PC-9 (cell line): Measurements from ENCODE around the gene ZNF778. TPM values are rescaled to one million over a fixed set of nuclear protein-coding genes. Genes with fewer than 3 reads are reported as not detected.

Experiments
- BruUV-seq: library from RNA; stranded (reverse); fragments of 400-500 nt; replicated peaks from 2 replicates; lab custom pipeline; 2021; lab: Mats Ljungman, UMichigan
- CTCF ChIA-PET: fragments of 300-600 bp; sonication (Branson Sonifier 250); formaldehyde crosslinking; loops from one replicate; lab custom pipeline; 2022; ENCODE audit warnings: antibody characterized with exemption; lab: Charles Lee
- POLR2A ChIA-PET: fragments of 300-600 bp; sonication (Branson Sonifier 250); formaldehyde crosslinking; loops from one replicate; lab custom pipeline; 2022; ENCODE audit warnings: antibody characterized with exemption; ENCODE audit not compliant: unreplicated experiment; lab: Charles Lee
- DNase-seq, 2 experiments: peaks; one replicate each; pipeline versions ENCODE4 v3.0.0 to v3.0.0-alpha.2; 2015 to 2022; ENCODE audit warnings: mixed read lengths in 1 of 2
- H2AFZ ChIP-seq: fragments of 200-600 bp; sonication (generic); 2 replicates; pipeline ENCODE4 v1.8.1; 2017; ENCODE audit warnings: antibody characterized with exemption
- H3F3A ChIP-seq: fragments of 200-600 bp; sonication (generic); 2 replicates; pipeline ENCODE4 v1.8.1; 2017; ENCODE audit warnings: antibody characterized with exemption, mild to moderate bottlenecking, low read depth; ENCODE audit not compliant: insufficient read depth
- H3K27ac ChIP-seq: fragments of 200-600 bp; sonication (generic); 2 replicates; pipeline ENCODE4 v1.6.1; 2016; ENCODE audit warnings: mixed run types
- H3K27me3 ChIP-seq: fragments of 200-600 bp; sonication (generic); 2 replicates; pipeline ENCODE4 v1.6.1; 2016; ENCODE audit warnings: low read depth, mixed run types; ENCODE audit not compliant: insufficient read depth
- H3K36me3 ChIP-seq: fragments of 200-600 bp; sonication (generic); 2 replicates; pipeline ENCODE4 v1.6.1; 2016; ENCODE audit warnings: low read depth, mixed run types
- H3K4me1 ChIP-seq: fragments of 200-600 bp; sonication (generic); replicated peaks from 2 replicates; pipeline ENCODE4 v1.6.1; 2016; ENCODE audit warnings: mixed run types; ENCODE audit not compliant: insufficient read depth
- H3K4me2 ChIP-seq: fragments of 200-600 bp; sonication (generic); 2 replicates; pipeline ENCODE4 v1.6.1; 2017; ENCODE audit warnings: mixed run types
- H3K4me3 ChIP-seq: fragments of 200-600 bp; sonication (generic); 2 replicates; pipeline ENCODE4 v1.6.1; 2016; ENCODE audit warnings: mixed run types
- H3K79me2 ChIP-seq: fragments of 200-600 bp; sonication (generic); 2 replicates; pipeline ENCODE4 v1.6.1; 2017; ENCODE audit warnings: low read depth, mixed run types
- H3K9me2 ChIP-seq: fragments of 200-600 bp; sonication (generic); 2 replicates; pipeline ENCODE4 v1.8.1; 2017; ENCODE audit warnings: mild to moderate bottlenecking; ENCODE audit not compliant: insufficient read depth
- H3K9me3 ChIP-seq: fragments of 200-600 bp; sonication (generic); 2 replicates; pipeline ENCODE4 v1.8.1; 2016; ENCODE audit warnings: low read depth; ENCODE audit not compliant: insufficient read depth
- H4K20me1 ChIP-seq: fragments of 200-600 bp; sonication (generic); 2 replicates; pipeline ENCODE4 v1.8.1; 2017; ENCODE audit not compliant: insufficient read depth
- EZH2 ChIP-seq: fragments of 200-600 bp; sonication (generic); IDR thresholded peaks from 2 replicates; pipeline ENCODE4 v1.8.0; 2017; ENCODE audit warnings: antibody characterized with exemption, low read depth
- intact Hi-C: fragments of 100-400 bp; cut with micrococcal nuclease; formaldehyde crosslinking; loops from one replicate; pipeline ENCODE4 v1.10.0; 2022; ENCODE audit not compliant: unreplicated experiment
- total RNA-seq: library from RNA; stranded (reverse); gene quantifications from 2 replicates; pipeline ENCODE4 v1.2.3, GENCODE V29; 2021
- TF ChIP-seq, protein P1 (sequence below): fragments of 200-600 bp; sonication (generic); conservative IDR thresholded peaks from 2 replicates; pipeline ENCODE4 v1.6.1; 2017; ENCODE audit warnings: mixed run types, antibody characterized with exemption, mild to moderate bottlenecking, moderate library complexity

Gene ZNF778
- total RNA-seq, 1 experiment from 2014 or later: 9.5 TPM

DNA sequence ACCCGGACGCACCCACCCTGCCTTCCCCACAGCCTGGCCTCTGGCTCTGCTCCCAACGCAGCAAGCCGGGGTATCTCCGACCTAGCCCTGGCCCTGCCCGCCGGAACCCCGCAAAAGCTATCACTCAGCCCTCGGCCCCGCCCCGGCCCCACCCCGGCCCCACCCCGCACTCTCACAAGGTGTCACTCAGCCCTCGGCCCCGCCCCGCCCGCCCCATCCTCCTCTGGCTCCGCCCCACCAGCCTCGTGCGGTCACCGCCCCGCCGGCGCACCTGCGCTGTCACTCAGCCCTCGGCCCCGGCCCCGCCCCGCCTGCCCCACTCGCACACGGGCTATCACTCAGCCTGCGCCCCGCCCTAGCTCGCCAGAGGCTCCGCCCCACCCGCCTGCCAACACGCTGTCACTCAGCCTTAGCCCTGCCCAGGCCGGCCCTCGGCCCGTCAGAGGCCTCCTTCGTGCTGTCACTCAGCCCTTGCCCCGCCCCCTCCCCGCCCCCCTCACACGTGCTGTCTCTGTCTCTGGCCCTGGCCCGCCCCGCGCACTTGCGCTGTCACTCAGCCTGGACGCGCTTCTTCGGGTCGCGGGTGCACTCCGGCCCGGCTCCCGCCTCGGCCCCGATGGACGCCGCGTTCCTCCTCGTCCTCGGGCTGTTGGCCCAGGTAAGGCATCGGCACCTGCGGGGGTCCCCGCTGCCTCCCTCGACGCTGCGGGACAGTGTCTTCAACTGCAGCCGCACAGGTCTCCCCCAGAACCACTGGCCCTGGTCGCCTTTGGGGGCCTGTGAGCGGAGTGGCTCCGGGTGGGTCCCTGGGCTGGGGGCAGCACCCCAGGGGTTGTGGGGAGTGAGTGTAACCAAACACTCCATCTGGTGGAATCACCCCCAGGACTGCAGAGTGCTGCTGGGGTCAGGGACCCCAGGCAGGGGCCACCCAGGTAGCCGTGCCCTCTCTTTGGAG lies 46.0 kb upstream of the ZNF778 start, which contains the start of gene CDH15:
CDH15 (plus strand) TSS at position 533 of the 955 bp plus-strand sequence; CDS start at position 617, 84 bp downstream.
- Histone ChIP-seq H3K9me2 (no peaks in the 10 kb centered on the region), H3K4me3 (peak within 1 kb of the TSS; percentile 46; the same call in 1 of the 2 replicates), H3K9me3 (no peaks in the 10 kb centered on the region), H3K27ac (no peak within 1 kb of the TSS), H3K4me2 (peak within 1 kb of the TSS; percentile 75), H3K27me3 (peaks cover 32% of the 10 kb centered on the region), H3F3A (peaks cover 11% of the 10 kb centered on the region; the same call in 1 of the 2 replicates), H4K20me1 (no peaks in the 10 kb centered on the region; the same call in 1 of the 2 replicates), H2AFZ (no peak within 1 kb of the TSS), H3K79me2 (no peaks in the 10 kb centered on the region), H3K36me3 (no peaks in the 10 kb centered on the region), H3K4me1 (peaks cover 11% of the 10 kb centered on the region)
- TF ChIP-seq EZH2: no peak
- TF ChIP-seq, protein P1, sequence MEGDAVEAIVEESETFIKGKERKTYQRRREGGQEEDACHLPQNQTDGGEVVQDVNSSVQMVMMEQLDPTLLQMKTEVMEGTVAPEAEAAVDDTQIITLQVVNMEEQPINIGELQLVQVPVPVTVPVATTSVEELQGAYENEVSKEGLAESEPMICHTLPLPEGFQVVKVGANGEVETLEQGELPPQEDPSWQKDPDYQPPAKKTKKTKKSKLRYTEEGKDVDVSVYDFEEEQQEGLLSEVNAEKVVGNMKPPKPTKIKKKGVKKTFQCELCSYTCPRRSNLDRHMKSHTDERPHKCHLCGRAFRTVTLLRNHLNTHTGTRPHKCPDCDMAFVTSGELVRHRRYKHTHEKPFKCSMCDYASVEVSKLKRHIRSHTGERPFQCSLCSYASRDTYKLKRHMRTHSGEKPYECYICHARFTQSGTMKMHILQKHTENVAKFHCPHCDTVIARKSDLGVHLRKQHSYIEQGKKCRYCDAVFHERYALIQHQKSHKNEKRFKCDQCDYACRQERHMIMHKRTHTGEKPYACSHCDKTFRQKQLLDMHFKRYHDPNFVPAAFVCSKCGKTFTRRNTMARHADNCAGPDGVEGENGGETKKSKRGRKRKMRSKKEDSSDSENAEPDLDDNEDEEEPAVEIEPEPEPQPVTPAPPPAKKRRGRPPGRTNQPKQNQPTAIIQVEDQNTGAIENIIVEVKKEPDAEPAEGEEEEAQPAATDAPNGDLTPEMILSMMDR: no peak
- peak; percentile 86 to 96 for DNase-seq
- CTCF ChIA-PET: interaction anchor here (0.6 kb wide), 2 partner anchors 314 to 704 kb away, joined by 5 to 14 read pairs; no protein-coding TSS in a partner anchor
- intact Hi-C loops: loop anchor here (10.0 kb wide), 1 partner anchor 717 kb away; the partner anchor contains the start of gene ZFPM1
- POLR2A ChIA-PET: interaction anchor here (0.6 to 0.8 kb wide), 7 partner anchors 20 to 387 kb away, joined by 3 to 21 read pairs (median 9); partner anchors contain the start of genes APRT and SPG7
- no TSS peak for BruUV-seq

DNA sequence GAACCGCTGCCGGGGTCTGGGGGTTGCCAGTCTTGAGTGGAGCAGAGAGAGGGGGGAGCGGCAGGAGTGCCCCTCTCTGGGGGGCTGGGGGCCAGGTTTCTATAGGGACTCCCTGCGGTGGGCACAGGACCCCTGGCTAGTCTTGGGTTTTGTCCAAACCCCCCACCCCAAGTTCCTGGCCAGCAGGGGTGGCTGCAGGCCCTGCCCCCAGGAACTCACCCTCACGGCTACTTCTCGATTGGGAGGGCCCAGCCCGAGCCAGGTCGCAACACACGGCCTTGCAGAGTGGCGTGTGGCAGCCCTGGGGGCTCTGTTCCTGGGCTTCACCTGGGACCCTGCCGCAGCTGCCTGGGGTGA lies 45.4 kb upstream of the ZNF778 start:
- no peak overlapping the region for H3K27ac ChIP-seq
- H3K4me1 ChIP-seq: peaks cover 9% of the 10 kb centered on the region
- TF ChIP-seq EZH2: no peak
- TF ChIP-seq, protein P1: no peak
- H3F3A ChIP-seq: peaks cover 11% of the 10 kb centered on the region; the same call in 1 of the 2 replicates
- intact Hi-C loops: loop anchor here (10.0 kb wide), 1 partner anchor 717 kb away; the partner anchor contains the start of gene ZFPM1
- DNase-seq: no peak
- H3K4me3 ChIP-seq: no peak overlapping the region
- H3K4me2 ChIP-seq: no peak overlapping the region
- ChIA-PET CTCF (no interaction called here), POLR2A (no interaction called here)
- H3K79me2 ChIP-seq: no peaks in the 10 kb centered on the region
- H3K9me3 ChIP-seq: no peaks in the 10 kb centered on the region
- H3K9me2 ChIP-seq: no peaks in the 10 kb centered on the region
- H4K20me1 ChIP-seq: no peaks in the 10 kb centered on the region; the same call in 1 of the 2 replicates
- no peaks in the 10 kb centered on the region for H3K36me3 ChIP-seq
- BruUV-seq: no TSS peak
- peaks cover 32% of the 10 kb centered on the region for H3K27me3 ChIP-seq
- H2AFZ ChIP-seq: no peak overlapping the region

DNA sequence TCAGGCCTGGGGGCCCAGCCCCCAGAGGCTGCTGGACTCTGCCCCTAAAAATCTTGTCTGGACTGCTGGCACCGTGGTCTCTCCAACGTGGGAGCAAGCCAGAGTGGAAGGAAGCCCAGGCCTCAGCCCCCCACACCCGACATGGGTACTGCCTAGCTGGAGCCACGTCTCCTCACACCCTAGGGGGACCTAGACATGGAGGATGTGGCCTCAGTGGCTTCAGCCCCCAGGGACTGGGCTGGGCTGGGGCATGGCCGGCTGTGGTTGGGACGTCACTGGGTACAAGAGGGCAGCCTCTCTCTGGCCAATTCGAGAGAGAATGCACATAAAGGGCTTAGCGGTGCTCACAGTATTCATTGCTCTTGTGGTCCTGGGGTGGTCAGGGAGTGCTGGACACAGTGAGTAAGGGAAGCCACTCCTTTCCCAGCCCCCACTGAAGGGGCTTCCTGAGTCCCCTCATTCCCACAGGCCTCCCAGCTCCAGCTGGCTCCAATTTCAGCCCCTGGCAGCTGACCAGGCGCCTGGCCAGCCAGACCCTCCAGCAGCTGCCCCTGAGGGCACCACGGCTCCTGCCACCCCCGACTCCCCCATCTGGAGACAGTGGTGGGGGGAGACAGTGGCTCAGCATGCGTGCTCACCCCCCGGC lies 44.9 kb upstream of the ZNF778 start:
- Histone ChIP-seq H3K79me2 (no peaks in the 10 kb centered on the region), H3K4me2 (no peak overlapping the region), H3K4me1 (peaks cover 11% of the 10 kb centered on the region), H3K4me3 (no peak overlapping the region), H3K27ac (no peak overlapping the region), H2AFZ (no peak overlapping the region), H3K36me3 (no peaks in the 10 kb centered on the region), H4K20me1 (no peaks in the 10 kb centered on the region; the same call in 1 of the 2 replicates), H3K9me3 (no peaks in the 10 kb centered on the region), H3K27me3 (peaks cover 32% of the 10 kb centered on the region), H3F3A (peaks cover 11% of the 10 kb centered on the region; the same call in 1 of the 2 replicates), H3K9me2 (no peaks in the 10 kb centered on the region)
- DNase-seq: no peak
- ChIA-PET CTCF (interaction anchor here (0.6 kb wide), 1 partner anchor 735 kb away, joined by 4 read pairs; no protein-coding TSS in a partner anchor), POLR2A (no interaction called here)
- intact Hi-C loops: loop anchor here (10.0 kb wide), 1 partner anchor 718 kb away; the partner anchor contains the start of gene ZFPM1
- TF ChIP-seq, protein P1: no peak
- no peak for TF ChIP-seq EZH2
- BruUV-seq: no TSS peak
